Kidney capillary endothelial cell (primary cell): ENCODE measurements around the gene REEP3.

ENCODE experiments used
- DNase-seq: peaks from one replicate; pipeline ENCODE4 v3.0.0-alpha.2; 2018; ENCODE audit warnings: low spot score

The REEP3 gene

DNA sequence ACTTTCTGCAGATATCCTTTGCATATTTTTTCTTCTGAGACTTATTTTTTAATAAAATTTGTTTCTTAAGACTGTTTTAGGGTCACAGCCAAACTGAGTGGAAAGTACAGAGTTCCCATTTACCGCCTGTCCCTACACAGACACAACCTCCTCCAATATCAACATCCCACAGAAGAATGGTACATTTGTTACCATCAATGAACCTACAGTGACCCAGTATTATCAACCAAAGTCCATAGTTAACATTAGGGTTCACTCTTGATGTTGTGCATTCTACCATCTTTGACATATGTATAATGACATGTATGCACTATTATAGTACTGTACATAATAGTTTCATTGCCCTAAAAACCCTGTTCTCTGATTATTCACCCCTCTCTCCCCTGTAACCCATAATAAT is 14.6 kb upstream of the REEP3 start:
- no peak for DNase-seq

DNA sequence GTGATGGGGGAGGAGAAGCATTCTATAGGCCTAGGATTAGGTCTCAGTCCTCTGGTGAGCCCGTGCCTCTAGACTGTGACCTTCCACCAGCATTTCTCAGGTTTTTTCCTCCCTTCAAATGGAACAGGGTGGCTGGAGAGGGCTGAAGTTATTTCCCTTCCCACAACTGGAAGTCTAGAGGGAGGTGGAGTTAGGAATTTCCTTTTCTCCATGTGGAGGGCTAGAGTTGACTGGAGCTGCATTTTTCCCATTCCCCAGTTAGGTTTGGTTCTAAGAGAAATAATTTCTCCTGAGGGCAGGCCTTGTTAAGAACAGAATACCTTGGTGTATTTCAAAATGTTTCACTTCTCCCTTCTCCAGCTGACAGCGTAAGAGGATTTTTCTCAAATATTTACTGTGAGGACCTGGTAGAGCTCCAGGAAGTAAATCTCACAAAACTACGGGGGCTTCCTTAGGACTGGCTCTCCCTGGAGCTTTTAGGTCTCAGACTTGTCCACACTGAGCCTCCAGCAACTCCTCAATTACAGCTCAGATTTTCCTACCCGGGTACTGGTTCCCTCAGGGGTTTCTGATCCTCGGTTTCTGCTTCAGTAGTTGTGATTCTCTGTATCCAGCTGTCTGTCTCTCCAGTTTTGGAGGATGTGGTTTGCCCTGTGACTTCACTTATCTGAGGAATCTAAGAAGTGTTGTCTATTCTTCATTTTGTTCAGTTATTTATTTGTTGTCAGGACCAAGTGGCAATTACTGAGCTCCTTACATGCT is 6.0 kb upstream of the REEP3 start:
- no peak for DNase-seq

DNA sequence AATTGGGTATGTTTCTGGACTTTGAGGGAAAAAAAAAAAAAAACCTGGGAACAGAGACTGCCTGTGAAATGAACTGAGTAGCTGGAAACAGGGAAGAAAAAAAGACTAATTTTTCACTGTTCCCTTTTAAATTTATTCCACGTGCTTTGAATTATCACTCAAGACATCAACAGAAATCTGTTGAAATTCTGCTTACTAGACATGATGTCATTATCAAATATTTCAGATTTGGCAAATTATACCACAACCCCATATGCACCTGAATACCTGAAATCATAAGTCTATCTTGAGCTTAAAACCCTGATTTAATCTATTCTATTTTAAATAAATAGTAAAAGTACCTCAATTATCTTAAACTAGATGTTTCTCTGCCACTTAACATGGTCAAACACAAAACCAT is 5.0 kb upstream of the REEP3 start:
- DNase-seq = no peak

DNA sequence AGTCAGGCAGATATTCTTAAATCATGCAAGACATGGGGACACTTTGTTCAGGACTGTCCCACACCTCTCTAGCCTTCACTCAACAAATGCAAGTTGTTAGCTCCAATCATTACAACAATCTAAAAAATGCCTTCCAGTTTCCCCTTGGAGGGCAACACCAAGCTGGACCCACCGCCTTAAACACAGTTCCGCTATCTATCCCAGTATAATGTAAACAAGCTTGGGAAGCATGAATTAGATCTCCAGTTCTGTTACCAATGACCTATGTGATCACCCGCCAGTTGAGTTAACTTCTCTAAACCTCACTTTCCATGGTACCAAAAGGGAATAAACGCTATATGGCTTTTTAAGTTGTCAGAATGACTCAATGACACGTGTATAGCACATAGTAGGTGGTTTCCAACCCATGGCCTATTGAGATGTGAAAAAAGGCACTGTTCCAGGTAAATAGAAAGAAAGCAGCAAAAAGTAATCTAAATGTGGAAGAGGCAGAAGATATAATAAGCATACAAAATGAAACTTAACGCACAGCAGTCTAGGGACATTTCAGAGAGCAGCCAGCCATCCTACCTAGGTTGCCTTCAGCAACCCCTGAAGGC is 2.4 kb upstream of the REEP3 start:
- DNase-seq = no peak

DNA sequence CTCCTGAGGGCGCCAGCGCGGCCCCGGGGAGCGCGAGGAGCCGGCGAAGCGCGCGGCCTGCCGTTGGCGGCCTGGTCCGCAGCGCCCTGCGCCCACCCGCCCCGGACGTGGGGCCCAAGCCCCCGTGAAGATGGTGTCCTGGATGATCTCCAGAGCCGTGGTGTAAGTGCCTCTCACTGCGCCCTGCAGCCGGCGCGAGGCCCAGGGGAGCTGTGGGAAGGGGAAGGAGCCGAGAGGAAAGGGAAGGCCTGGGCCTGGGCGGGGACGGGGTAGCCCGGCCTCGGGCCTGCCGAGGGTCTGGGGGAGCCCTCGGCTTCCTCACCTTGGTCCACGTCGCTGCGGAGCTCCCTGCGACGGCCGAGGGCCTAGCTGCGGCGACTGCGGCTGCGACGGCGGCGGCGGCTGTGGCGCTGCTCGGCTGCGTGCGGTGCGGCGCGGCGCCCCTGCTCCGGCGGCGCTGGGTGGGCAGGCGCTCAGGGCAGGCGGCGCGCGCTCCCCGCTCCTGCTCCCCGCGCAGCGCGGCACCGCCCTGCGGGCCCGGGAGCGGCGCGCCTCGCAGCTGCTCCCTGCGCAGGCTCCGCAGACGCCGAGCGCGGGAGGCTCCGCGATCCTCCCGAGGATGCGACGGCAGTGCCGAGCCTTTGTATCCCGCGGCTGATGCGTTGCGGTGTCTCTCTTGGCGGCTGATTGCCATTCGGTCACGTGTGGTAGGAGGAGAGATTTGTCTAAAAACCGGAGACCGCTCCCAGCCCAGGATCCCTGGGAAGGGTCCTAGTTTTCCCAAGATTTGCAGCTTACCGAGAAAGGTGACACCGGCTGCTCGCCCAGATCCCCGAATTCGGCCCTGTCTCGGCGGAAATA is 445 bp downstream of the REEP3 start:
- DNase-seq = peak; percentile 53

DNA sequence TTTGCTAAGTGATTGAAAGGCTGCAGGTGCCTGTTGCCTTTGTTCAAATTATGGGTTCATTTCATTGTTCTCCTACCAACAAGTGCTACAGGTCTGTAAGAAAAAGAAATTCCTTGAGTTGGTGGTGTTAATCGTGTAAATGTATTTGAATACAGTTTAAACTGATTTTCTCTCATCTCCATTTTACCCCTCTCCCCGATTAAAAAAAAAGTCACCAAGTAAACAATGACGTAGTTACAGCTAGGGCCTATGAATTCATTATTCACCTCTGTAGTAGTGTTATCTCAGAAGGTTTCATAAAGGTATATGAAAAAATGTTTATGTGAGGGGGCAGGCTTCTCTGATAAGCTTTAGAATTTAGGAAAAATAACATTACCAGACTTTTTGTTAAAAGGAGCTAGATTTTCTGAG is 1.1 kb downstream of the REEP3 start:
- peak; percentile 32 for DNase-seq

DNA sequence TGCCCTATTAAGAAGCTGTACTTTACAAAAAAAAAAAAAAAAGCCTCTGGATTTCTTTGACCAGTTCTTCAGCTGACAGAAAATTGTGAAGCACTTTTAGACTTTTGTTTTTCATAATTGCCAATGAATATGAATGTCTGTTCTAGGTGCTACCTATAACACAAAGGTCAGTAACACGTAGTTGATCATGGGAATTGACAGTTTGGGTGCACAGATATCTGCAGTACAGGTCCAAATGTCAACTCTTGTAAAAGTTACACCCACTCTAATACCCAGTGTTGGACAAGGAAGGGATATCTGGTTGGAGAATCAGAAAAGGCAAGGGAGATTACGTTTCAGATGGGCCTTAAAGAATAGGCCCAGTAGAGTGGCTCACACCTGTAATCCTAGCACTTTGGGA is 1.8 kb downstream of the REEP3 start:
- no peak for DNase-seq

DNA sequence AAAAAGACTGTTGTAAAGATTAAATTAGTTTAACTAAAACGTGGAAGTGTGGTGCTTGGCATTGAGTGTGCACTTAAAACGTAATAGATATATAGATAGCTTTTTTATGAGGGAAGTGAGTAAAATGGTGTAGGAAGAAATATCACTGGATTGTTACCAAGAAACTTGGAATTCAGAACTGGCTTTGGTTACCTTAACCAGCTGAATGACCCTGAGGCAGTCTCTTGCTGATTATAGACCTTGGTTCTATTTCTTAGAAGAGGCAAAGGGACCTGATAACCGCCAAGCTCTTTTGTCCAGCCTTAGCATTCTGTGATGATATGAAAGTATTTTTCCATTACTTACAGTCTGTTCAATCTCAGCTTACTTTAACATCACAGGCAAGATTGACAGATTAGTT is 3.8 kb downstream of the REEP3 start:
- no peak for DNase-seq

DNA sequence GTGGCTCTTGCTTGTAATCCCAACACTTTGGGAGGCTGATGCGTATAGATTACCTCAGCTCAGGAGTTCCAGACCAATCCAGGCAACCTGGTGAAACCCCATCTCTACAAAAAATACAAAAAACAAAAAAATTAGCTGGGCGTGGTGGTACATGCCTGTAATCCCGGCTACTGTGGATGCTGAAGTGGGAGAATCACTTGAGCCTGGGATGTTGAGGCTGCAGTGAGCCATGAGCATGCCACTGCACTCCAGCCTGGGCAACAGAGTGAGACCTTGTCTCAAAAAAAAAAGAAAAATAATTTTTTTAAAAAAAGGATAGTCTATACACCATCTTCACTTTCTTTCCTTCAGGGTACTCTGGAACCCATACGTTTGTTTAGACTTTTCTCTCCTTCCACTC is 6.2 kb downstream of the REEP3 start:
- no peak for DNase-seq

DNA sequence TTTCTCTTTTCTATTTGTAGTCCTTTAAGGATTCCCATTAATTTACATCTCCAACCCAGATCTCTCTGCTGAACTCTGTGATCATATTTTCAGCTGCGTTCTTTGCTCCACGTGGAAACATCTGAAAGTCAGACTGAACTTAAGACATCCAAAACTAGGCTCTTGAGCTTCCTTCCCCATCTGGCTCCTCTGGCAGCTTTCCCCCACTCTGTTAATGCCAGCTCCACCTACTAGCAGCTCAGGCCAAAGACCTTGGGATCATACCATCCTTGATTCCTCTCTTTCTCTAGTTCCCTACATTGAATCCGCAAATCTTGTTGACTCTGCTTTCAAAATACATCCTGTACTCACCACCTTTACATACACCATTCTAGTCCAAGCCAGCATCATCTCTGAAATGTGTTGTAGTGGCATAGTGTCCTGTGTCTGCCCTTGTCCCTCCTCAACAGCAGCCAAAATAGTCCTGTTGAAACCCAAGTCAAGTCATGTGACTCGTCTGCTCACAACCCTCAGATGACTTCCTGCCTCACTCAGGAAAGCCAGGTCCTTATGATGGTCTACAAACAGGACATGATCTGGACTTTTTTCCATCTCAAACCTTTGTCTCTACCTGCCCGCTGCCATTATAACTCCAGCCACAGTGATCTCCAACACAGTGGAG is 7.0 kb downstream of the REEP3 start:
- DNase-seq = no peak

DNA sequence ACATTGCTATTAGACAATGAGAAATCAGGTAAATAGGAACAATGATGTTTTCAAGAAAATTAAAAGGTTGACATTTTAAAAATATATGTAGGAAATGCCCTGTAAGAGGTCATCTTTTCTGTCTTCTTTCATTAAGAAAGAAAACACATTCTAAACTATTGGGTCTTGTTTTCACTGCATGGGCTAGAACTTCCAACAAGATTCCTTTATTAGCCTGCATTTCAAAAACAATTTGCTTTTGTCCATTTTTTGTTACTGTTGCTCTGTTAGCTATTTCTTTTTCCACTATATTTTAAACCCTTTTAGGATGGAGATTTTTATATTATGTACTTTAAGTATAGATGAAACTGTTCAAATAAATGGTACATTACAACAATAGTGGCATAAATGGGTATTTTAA is 9.2 kb downstream of the REEP3 start:
- no peak for DNase-seq

DNA sequence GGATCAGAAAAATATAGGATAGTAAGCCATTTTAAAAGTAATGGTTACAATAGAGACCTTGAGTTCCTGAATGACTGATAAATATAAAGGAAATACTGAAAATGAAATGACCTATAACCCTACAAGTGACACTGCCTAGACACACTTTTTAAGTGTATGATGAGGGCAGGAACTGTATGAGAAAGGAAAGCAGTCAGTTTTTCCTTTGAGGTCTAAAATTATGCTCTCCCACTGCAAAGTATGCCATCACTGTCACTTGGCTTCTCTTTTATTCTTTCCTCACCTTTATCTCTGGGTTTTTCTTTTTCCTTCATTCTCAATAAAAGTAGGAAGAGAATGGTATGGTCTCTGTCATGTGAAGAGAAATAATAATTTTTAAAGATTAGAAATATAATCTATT is 13.5 kb downstream of the REEP3 start:
- no peak for DNase-seq

DNA sequence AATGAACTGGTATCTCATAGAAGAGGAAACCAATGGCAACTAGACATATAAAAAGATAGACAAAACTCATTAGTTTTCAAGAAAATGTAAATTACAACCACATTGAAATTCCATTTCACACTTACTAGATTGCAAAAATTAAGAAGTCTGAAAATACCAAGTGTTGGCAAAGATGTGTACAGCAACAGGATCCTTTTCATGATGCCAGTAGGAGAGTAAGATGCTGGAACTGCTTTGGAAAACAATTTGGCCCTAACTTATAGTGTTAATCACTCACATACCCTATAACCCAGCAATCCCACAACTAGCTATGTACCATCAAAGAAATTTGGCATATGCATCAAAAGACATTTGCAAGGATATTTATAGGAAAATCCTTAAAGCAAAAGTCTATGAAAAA is 15.5 kb downstream of the REEP3 start:
- no peak for DNase-seq

DNA sequence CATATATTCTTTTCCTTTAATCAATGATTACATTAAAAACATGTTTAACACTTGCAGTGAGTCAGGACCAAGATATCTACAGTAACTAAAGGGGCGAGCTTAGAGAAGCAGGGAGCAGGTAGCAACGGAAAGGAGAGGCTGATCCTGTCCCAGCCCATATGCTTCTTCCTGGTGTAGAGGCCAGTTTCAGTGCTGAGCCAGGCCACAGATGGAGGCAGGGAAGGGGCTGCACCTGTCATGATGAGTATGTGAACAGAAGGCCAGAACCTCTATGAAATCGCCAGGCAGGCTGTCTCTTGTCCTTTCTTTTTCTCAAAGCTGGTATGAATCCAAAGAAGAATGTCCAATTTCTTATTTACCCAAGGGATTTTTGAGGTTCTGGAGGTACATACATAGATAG is 16.3 kb downstream of the REEP3 start:
- DNase-seq = no peak

DNA sequence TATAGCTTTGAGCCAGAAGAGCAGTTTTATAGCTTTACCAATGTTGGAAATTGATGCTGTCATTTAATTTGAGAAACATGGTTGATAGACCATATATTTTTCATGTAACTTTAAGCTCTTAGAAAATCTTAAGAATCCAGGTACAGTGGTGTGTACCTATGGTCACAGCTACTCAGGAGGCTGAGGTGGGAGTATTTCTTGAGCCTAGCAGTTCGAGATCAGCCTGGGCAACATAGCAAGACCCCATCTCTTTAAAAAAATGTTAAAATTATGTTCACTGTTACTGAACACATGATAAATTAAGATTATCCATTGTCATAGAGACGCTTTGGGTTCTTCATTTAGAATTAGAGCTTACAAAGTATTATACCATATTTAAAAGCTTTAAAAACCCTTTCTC is 18.2 kb downstream of the REEP3 start:
- no peak for DNase-seq

DNA sequence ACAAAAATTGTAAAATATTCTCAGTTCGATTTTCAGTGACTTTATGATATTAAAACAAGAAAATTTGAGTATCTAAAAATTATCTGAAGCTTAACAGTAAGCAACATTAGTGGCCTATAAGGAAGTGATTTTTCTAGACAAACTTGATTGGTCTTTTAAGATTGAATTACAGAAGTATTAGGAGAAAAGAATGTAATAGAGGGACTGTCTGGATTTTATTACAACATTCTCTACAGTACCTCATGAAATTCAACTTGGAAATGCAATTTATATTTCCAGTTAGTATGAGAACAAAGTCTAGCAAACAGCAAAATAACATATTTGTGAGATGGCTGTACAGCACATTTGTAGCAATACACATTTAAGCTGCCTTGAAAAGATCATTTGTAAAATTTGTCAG is 18.8 kb downstream of the REEP3 start:
- no peak for DNase-seq

DNA sequence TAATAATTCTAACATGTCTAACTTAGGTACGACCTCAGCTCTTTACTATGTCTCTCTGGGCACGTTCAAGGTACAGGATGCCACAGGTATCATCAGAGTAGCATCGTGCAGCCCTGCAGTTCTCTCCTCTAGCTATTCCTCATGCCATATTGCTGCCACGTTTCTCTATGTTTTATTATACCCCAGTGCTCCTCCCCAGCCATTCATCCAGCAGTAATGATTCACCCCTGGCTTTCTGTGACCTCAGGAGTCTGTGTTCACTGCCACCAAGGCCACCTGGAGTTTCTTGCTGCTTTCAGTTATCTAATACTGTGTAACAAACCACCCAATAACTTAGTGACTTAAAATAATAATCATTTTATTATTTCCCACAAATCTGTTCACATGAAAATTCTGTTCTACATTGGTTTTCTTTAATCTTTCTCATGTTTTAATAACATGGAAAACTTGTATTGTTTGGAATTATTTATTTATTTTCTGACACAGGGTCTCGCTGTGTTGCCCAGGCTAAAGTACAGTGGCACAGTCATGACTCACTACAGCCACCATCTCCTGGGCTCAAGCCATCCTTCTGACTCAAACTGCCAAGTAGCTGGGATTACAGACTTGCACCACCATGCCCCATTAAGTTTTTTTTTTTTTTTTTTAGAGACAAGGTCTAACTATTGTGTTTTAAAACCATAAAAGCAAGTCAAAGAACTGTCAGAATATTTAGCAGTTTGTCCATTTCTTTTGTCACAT is 21.8 kb downstream of the REEP3 start:
- DNase-seq = no peak

DNA sequence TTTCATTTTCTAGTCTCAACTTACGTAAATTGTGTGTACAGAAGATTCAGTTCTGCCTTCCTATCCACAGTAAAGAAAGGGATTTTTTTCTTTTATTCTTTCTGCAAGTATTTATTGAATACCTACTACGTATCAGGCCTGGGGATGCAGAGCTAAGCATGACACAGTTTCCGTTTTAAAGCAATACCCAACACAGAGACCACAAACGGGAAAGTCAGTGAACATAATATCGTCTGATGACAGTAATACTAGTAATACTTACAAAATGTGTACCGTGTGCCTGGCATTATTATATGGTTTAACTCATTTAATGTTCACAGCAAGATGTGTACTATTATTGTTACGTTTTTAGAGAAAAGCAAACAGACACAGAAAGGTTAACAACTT is 22.4 kb downstream of the REEP3 start:
- no peak for DNase-seq

DNA sequence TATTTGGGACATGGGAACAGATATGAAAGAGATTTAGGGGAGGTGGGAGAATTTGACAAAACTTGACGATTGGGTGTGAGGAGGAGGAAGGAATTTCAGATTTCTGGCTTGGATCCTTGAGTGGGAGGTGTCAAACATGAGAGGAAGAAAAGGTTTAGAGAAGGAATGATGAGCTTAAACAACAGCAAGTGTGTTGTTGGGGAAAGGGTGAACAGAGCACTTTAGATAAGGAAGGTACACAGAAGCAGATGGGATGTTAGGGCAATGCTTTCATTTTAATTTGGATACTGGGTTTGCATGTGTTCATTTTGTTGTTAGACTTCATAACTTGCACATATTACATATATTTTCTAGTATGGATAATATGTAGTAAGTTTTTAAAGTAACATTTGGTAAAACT is 23.2 kb downstream of the REEP3 start:
- DNase-seq = no peak

DNA sequence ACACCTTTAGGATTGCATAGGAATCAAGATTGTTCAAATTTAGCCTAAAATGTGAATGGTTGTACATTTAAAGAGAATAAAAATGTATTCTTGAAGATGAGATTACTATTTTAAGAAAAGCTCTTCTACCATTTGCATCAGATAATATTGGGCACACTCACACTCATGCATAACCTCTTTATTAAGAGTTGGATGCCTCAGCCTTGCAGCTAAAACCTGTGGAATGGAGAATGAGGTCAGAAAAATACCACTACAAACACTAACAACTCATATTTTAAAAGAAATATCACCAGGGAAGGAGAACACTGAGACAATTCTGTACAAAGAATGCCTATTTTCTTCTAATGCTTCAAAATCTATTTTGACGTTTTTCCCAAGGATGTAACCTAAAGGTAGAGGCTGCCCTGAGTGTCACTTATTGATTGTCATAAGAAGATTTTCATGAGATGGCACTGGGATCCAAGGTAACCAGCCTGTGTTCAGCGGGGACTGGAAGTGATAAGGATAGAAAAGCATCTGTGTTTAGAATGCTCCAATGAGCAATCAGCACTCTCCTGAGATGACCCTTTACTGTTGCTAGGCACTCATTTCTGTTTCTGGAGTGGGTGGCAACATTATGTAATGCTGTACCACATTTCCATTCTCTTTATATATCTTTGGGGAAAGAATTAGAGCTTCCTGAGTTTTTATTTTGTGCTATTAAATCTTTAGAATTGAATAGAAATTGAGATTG is 26.6 kb downstream of the REEP3 start:
- no peak for DNase-seq

DNA sequence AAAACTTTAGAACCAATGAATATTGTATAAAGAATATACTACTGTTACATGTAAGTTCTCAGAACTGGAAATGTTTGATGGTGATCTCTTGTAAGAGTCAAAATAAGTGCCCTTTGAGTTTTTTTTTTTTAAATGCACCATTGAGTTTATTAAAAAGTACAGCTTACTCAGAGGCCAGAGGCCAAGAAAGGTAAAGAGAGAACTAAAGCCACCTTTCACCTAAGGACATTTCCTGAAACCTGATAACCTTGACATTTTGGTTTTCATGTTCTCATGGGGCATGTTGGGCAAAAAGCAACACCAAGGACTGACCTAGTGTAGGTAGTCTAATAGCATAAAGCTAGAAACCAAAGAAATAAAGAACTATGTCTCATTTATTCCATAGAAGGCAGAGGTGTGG is 27.7 kb downstream of the REEP3 start:
- no peak for DNase-seq
